K562 (cell line): Measurements from ENCODE around the gene PHLDB2. TPM values are rescaled to one million over a fixed set of nuclear protein-coding genes. Genes with fewer than 3 reads are reported as not detected.

Source experiments
- ATAC-seq: fragments of 200-7000 bp; cut with Tn5 transposase; 3 replicates; pipeline ENCODE4 v1.9.1; 2020; ENCODE audit warnings: moderate library complexity
- BruUV-seq: library from RNA; stranded (reverse); fragments of 400-500 nt; replicated peaks from 2 replicates; lab custom pipeline; 2021; lab: Mats Ljungman, UMichigan
- CTCF ChIA-PET: fragments of 300-600 bp; formaldehyde crosslinking; extraction: SDS; loops from one replicate; lab custom pipeline; 2021; ENCODE audit warnings: low intra/inter-chr PET ratio; lab: Yijun Ruan, JAX
- POLR2A ChIA-PET: fragments of 300-600, 350-650 bp; sonication (Branson Sonifier 250); formaldehyde crosslinking; extraction: SDS; loops from one replicate; lab custom pipeline; 2021; ENCODE audit warnings: antibody characterized with exemption, inconsistent platforms; lab: Yijun Ruan, JAX
- DNase-seq, 4 experiments: peaks; one replicate each; pipeline versions ENCODE4 v3.0.0 to v3.0.0-alpha.2; 2011 to 2018; ENCODE audit warnings: low spot score in 3 of 4, mixed read lengths in 3 of 4; ENCODE audit errors: extremely low read depth in 1 of 4
- FAIRE-seq: peaks from 2 replicates; lab custom pipeline; 2011; peaks lifted over from hg19 to GRCh38; lab: Jason Lieb, UNC
- H2AFZ ChIP-seq: 2 replicates; pipeline ENCODE4 v1.6.0; 2011; ENCODE audit warnings: low read depth, low read length, control low read depth, inconsistent platforms
- H3K27ac ChIP-seq: fragments of 200-600 bp; 3 replicates; pipeline ENCODE4 v1.8.0; 2011; ENCODE audit warnings: low read depth, mild to moderate bottlenecking, control low read depth, inconsistent platforms, low read length, moderate library complexity, mixed read lengths; ENCODE audit errors: extremely low read depth
- H3K27me3 ChIP-seq, 2 experiments: fragments of 300-600 bp in 1 of 2; 2 replicates in 1 of 2; 3 replicates in 1 of 2; pipeline versions ENCODE4 v1.6.0 to v1.8.0; 2011; ENCODE audit warnings: inconsistent platforms in 2 of 2, low read length in 2 of 2, mild to moderate bottlenecking in 1 of 2, mixed read lengths in 1 of 2, moderate library complexity in 1 of 2; ENCODE audit not compliant: control insufficient read depth in 2 of 2, insufficient read depth in 2 of 2
- H3K36me3 ChIP-seq: fragments of 300-600 bp; 3 replicates; pipeline ENCODE4 v1.8.0; 2011; ENCODE audit warnings: mild to moderate bottlenecking, low read length, inconsistent platforms; ENCODE audit not compliant: control insufficient read depth, insufficient read depth
- H3K4me1 ChIP-seq, 2 experiments: fragments of 200-600 bp in 1 of 2; replicated peaks in 1 of 2; 2 replicates in 1 of 2; 3 replicates in 1 of 2; pipeline versions ENCODE4 v1.5.1 to v1.8.0; 2011; ENCODE audit warnings: inconsistent platforms in 2 of 2, low read length in 2 of 2, mild to moderate bottlenecking in 1 of 2, mixed read lengths in 1 of 2, moderate library complexity in 1 of 2; ENCODE audit not compliant: control insufficient read depth in 2 of 2, insufficient read depth in 2 of 2
- H3K4me2 ChIP-seq: 2 replicates; pipeline ENCODE4 v1.6.1; 2011; ENCODE audit warnings: low read length, control low read depth, inconsistent platforms, mixed read lengths; ENCODE audit not compliant: insufficient read depth
- H3K4me3 ChIP-seq: fragments of 200-600 bp; sonication (generic), shearing (Covaris generic); 2 replicates; pipeline ENCODE4 v1.5.1; 2016; ENCODE audit warnings: control low read depth, inconsistent platforms
- H3K79me2 ChIP-seq: fragments of 200-600 bp; 3 replicates; pipeline ENCODE4 v1.8.0; 2011; ENCODE audit warnings: low read length, inconsistent platforms; ENCODE audit not compliant: control insufficient read depth, insufficient read depth
- H3K9ac ChIP-seq, 2 experiments: 2 replicates each; pipeline versions ENCODE4 v1.6.0 to v1.6.1; 2011; ENCODE audit warnings: low read depth in 2 of 2, low read length in 2 of 2, control low read depth in 1 of 2, inconsistent platforms in 1 of 2, mild to moderate bottlenecking in 1 of 2, mixed read lengths in 1 of 2; ENCODE audit not compliant: insufficient read depth in 1 of 2
- H3K9me1 ChIP-seq: one replicate; pipeline ENCODE4 v1.6.0; 2011; ENCODE audit warnings: inconsistent platforms, mild to moderate bottlenecking, low read length, moderate library complexity; ENCODE audit not compliant: control insufficient read depth, insufficient read depth
- H3K9me3 ChIP-seq: replicated peaks from 2 replicates; pipeline ENCODE4 v1.5.1; 2011; ENCODE audit warnings: low read depth, low read length, inconsistent platforms; ENCODE audit not compliant: control insufficient read depth, insufficient read depth
- H4K20me1 ChIP-seq: replicated peaks from 2 replicates; pipeline ENCODE4 v1.6.1; 2011; ENCODE audit warnings: low read length, inconsistent platforms, mixed read lengths; ENCODE audit not compliant: control insufficient read depth, insufficient read depth
- EZH2 ChIP-seq: IDR thresholded peaks from 2 replicates; pipeline ENCODE4 v1.6.1; 2012; ENCODE audit warnings: low read depth, mild to moderate bottlenecking, inconsistent platforms, low read length, borderline replicate concordance
- MYBL2 ChIP-seq, 2 experiments: fragments of 450-650 bp in 1 of 2; sonication (generic) in 1 of 2; formaldehyde crosslinking in 1 of 2; IDR thresholded peaks; 2 replicates each; pipeline versions ENCODE4 v1.6.1 to v1.8.1; 2017 to 2022; ENCODE audit warnings: borderline replicate concordance in 1 of 2, inconsistent platforms in 1 of 2, low read depth in 1 of 2, mild to moderate bottlenecking in 1 of 2, missing genetic modification reagents in 1 of 2, moderate library complexity in 1 of 2
- NR2C2 ChIP-seq, 2 experiments: fragments of 200-800 bp in 1 of 2; sonication (Bioruptor generic) in 1 of 2; sonication (generic) in 1 of 2; formaldehyde crosslinking in 1 of 2; IDR thresholded peaks; 2 replicates each; pipeline versions ENCODE4 v1.6.1 to v1.8.0; 2016 to 2022; ENCODE audit warnings: mild to moderate bottlenecking in 1 of 2, missing compliant biosample characterization in 1 of 2, missing genetic modification characterization in 1 of 2, missing genetic modification reagents in 1 of 2
- ZNF764 ChIP-seq: fragments of 250-450 bp; sonication (Bioruptor Pico); IDR thresholded peaks from 2 replicates; pipeline ENCODE4 v1.4.0; 2020; ENCODE audit warnings: low read depth, mild to moderate bottlenecking, moderate library complexity
- in situ Hi-C: fragments of 300-500 bp; cut with MboI; formaldehyde crosslinking; loops from 4 replicates; pipeline ENCODE4 v1.15.0; 2018; ENCODE audit warnings: inconsistent platforms, mixed read lengths
- intact Hi-C: fragments of 100-400 bp; cut with micrococcal nuclease; formaldehyde crosslinking; loops from 2 replicates; pipeline ENCODE4 v1.14.2; 2022
- polyA plus RNA-seq, 8 experiments: library from polyadenylated mRNA; depleted of rRNA in 4 of 8; stranded (reverse) in 5 of 8; unstranded in 3 of 8; fragments of >200 nt; fragmentation: Nextera tagmentation in 2 of 8; fragmentation: Illumina TruSeq in 1 of 8; extraction: Ambion mirVana in 2 of 8; extraction: Trizol in 1 of 8; gene quantifications; 2 replicates each; pipeline versions ENCODE4 v1.2.1 to v1.2.3, GENCODE V29; 2011 to 2014; ENCODE audit warnings: inconsistent platforms in 1 of 8, missing spikeins in 1 of 8
- total RNA-seq, 7 experiments: library from RNA; depleted of rRNA in 6 of 7; stranded (reverse); fragments of >200 nt in 6 of 7; fragmentation: Illumina TruSeq in 2 of 7; extraction: Trizol in 2 of 7; gene quantifications; 2 replicates each; pipeline versions ENCODE4 v1.2.1 to v1.2.3, GENCODE V29; 2011 to 2021; ENCODE audit warnings: low replicate concordance in 1 of 7
- TF ChIP-seq, protein P1 (sequence below): fragments of 250-450 bp; sonication (Bioruptor Pico); IDR thresholded peaks from 2 replicates; pipeline ENCODE4 v1.4.0; 2020
- TF ChIP-seq, protein P2 (sequence below), 2 experiments: fragments of 450-650 bp; formaldehyde crosslinking in 1 of 2; IDR thresholded peaks; 2 replicates each; pipeline versions ENCODE4 v1.4.0 to v1.6.1; 2014 to 2020; ENCODE audit warnings: mild to moderate bottlenecking in 2 of 2, borderline replicate concordance in 1 of 2, low read depth in 1 of 2

The PHLDB2 gene
- total and polyA plus RNA-seq, 9 of the 15 experiments (the other 6 are each of a cell fraction or from before 2014, with no cell fraction given) = 0.04 TPM; not detected in 8

DNA sequence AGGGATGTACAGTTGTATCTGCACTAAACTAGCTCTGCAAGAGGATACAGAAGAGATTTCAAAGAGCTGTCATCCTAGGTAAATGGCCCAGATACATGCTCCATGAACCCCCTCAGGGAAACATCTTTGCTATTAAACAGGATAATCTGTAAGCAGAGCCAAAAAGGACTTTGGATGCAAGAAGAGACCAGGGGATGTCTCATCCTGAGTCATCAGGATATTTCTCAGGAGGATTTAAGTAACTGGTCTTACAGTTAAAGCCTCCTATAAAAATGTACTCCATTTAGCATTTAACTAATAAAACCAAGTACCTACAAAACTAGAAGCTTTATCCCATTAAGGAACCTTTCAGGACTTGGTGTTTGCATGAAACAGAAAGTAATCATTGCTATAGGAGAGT lies 48.2 kb upstream of the PHLDB2 start:
- H3K36me3 ChIP-seq = no peaks in the 10 kb centered on the region
- ATAC-seq (no peak), DNase-seq (no peak), FAIRE-seq (no peak)
- H3K27me3 ChIP-seq = no peaks in the 10 kb centered on the region
- no peak overlapping the region for H3K4me3 ChIP-seq
- no peaks in the 10 kb centered on the region for H4K20me1 ChIP-seq
- no peak overlapping the region for H3K4me2 ChIP-seq
- no peaks in the 10 kb centered on the region for H3K9me3 ChIP-seq
- no TSS peak for BruUV-seq
- no peak overlapping the region for H3K27ac ChIP-seq
- ChIA-PET CTCF (no interaction called here), POLR2A (no interaction called here)
- no peaks in the 10 kb centered on the region for H3K9me1 ChIP-seq
- no peaks in the 10 kb centered on the region for H3K79me2 ChIP-seq
- no peaks in the 10 kb centered on the region for H3K4me1 ChIP-seq
- intact Hi-C loops (no loop called here), in situ Hi-C loops (no loop called here)
- no peak overlapping the region for H3K9ac ChIP-seq
- no peak overlapping the region for H2AFZ ChIP-seq
- TF ChIP-seq MYBL2 (IDR thresholded peaks at IDR 0.05; ENCODE audit: low read depth) (no peak), MYBL2 (CRISPR knock-in tag; IDR thresholded peaks at IDR 0.05; ENCODE audit: borderline replicate concordance) (no peak), NR2C2 (CRISPR knock-in tag; IDR thresholded peaks at IDR 0.05) (no peak), NR2C2 (tag; IDR thresholded peaks at IDR 0.05) (no peak), ZNF764 (CRISPR knock-in tag) (no peak), EZH2 (no peak)
- TF ChIP-seq, protein P1, sequence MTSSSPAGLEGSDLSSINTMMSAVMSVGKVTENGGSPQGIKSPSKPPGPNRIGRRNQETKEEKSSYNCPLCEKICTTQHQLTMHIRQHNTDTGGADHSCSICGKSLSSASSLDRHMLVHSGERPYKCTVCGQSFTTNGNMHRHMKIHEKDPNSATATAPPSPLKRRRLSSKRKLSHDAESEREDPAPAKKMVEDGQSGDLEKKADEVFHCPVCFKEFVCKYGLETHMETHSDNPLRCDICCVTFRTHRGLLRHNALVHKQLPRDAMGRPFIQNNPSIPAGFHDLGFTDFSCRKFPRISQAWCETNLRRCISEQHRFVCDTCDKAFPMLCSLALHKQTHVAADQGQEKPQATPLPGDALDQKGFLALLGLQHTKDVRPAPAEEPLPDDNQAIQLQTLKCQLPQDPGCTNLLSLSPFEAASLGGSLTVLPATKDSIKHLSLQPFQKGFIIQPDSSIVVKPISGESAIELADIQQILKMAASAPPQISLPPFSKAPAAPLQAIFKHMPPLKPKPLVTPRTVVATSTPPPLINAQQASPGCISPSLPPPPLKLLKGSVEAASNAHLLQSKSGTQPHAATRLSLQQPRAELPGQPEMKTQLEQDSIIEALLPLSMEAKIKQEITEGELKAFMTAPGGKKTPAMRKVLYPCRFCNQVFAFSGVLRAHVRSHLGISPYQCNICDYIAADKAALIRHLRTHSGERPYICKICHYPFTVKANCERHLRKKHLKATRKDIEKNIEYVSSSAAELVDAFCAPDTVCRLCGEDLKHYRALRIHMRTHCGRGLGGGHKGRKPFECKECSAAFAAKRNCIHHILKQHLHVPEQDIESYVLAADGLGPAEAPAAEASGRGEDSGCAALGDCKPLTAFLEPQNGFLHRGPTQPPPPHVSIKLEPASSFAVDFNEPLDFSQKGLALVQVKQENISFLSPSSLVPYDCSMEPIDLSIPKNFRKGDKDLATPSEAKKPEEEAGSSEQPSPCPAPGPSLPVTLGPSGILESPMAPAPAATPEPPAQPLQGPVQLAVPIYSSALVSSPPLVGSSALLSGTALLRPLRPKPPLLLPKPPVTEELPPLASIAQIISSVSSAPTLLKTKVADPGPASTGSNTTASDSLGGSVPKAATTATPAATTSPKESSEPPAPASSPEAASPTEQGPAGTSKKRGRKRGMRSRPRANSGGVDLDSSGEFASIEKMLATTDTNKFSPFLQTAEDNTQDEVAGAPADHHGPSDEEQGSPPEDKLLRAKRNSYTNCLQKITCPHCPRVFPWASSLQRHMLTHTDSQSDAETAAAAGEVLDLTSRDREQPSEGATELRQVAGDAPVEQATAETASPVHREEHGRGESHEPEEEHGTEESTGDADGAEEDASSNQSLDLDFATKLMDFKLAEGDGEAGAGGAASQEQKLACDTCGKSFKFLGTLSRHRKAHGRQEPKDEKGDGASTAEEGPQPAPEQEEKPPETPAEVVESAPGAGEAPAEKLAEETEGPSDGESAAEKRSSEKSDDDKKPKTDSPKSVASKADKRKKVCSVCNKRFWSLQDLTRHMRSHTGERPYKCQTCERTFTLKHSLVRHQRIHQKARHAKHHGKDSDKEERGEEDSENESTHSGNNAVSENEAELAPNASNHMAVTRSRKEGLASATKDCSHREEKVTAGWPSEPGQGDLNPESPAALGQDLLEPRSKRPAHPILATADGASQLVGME (CRISPR knock-in tag) = no peak
- TF ChIP-seq, protein P2, sequence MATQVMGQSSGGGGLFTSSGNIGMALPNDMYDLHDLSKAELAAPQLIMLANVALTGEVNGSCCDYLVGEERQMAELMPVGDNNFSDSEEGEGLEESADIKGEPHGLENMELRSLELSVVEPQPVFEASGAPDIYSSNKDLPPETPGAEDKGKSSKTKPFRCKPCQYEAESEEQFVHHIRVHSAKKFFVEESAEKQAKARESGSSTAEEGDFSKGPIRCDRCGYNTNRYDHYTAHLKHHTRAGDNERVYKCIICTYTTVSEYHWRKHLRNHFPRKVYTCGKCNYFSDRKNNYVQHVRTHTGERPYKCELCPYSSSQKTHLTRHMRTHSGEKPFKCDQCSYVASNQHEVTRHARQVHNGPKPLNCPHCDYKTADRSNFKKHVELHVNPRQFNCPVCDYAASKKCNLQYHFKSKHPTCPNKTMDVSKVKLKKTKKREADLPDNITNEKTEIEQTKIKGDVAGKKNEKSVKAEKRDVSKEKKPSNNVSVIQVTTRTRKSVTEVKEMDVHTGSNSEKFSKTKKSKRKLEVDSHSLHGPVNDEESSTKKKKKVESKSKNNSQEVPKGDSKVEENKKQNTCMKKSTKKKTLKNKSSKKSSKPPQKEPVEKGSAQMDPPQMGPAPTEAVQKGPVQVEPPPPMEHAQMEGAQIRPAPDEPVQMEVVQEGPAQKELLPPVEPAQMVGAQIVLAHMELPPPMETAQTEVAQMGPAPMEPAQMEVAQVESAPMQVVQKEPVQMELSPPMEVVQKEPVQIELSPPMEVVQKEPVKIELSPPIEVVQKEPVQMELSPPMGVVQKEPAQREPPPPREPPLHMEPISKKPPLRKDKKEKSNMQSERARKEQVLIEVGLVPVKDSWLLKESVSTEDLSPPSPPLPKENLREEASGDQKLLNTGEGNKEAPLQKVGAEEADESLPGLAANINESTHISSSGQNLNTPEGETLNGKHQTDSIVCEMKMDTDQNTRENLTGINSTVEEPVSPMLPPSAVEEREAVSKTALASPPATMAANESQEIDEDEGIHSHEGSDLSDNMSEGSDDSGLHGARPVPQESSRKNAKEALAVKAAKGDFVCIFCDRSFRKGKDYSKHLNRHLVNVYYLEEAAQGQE (IDR thresholded peaks at IDR 0.05; ENCODE audit: borderline replicate concordance) = no peak
- TF ChIP-seq, protein P2 (CRISPR knock-in tag; IDR thresholded peaks at IDR 0.05; ENCODE audit: low read depth) = no peak
